GM23338 (cell line): ENCODE data around the gene ST14. TPM values are rescaled to one million over a fixed set of nuclear protein-coding genes. Genes with fewer than 3 reads are reported as not detected.
"Not testable (repeated sequence)": the region's sequence is repeated elsewhere in the genome, so short reads cannot be mapped to it uniquely, and the experiment has no call there.

Experiments
- ATAC-seq: fragments of 200-7000 bp; cut with Tn5 transposase; 3 replicates; pipeline ENCODE4 v1.9.1; 2020
- DNase-seq: peaks from one replicate; pipeline ENCODE4 v3.0.0-alpha.2; 2015; ENCODE audit warnings: low spot score
- H2AFZ ChIP-seq: fragments of 200-600 bp; sonication (generic); 2 replicates; pipeline ENCODE4 v1.8.0; 2016; ENCODE audit warnings: antibody characterized with exemption, mild to moderate bottlenecking, moderate library complexity
- H3F3A ChIP-seq: fragments of 200-600 bp; sonication (generic); replicated peaks from 2 replicates; pipeline ENCODE4 v1.8.0; 2017; ENCODE audit warnings: antibody characterized with exemption, mixed run types, low read depth
- H3K27ac ChIP-seq: fragments of 200-600 bp; sonication (generic); 2 replicates; pipeline ENCODE4 v1.6.1; 2016; ENCODE audit warnings: low read depth
- H3K27me3 ChIP-seq: fragments of 200-600 bp; sonication (generic); 2 replicates; pipeline ENCODE4 v1.8.0; 2016; ENCODE audit warnings: mild to moderate bottlenecking, mixed run types, moderate library complexity; ENCODE audit not compliant: insufficient read depth
- H3K36me3 ChIP-seq: fragments of 200-600 bp; sonication (generic); 2 replicates; pipeline ENCODE4 v1.8.0; 2016; ENCODE audit warnings: mild to moderate bottlenecking; ENCODE audit not compliant: insufficient read depth
- H3K4me1 ChIP-seq: fragments of 200-600 bp; sonication (generic); 2 replicates; pipeline ENCODE4 v1.8.0; 2016; ENCODE audit warnings: mild to moderate bottlenecking, moderate library complexity; ENCODE audit not compliant: insufficient read depth
- H3K4me2 ChIP-seq: fragments of 200-600 bp; sonication (generic); 2 replicates; pipeline ENCODE4 v1.7.1; 2017; ENCODE audit warnings: mixed run types
- H3K4me3 ChIP-seq: fragments of 200-600 bp; sonication (generic); 2 replicates; pipeline ENCODE4 v1.6.1; 2016; ENCODE audit warnings: mixed run types
- H3K79me2 ChIP-seq: fragments of 200-600 bp; sonication (generic); replicated peaks from 2 replicates; pipeline ENCODE4 v1.8.0; 2017; ENCODE audit warnings: mild to moderate bottlenecking; ENCODE audit not compliant: insufficient read depth
- H3K9me2 ChIP-seq: fragments of 200-600 bp; sonication (generic); 2 replicates; pipeline ENCODE4 v1.8.0; 2017; ENCODE audit not compliant: insufficient read depth
- H4K20me1 ChIP-seq: fragments of 200-600 bp; sonication (generic); replicated peaks from 2 replicates; pipeline ENCODE4 v1.8.0; 2017; ENCODE audit warnings: mild to moderate bottlenecking; ENCODE audit not compliant: insufficient read depth
- H3K27ac Mint-ChIP-seq: 2 replicates; pipeline ENCODE4 v1.8.0; 2020; ENCODE audit warnings: inconsistent platforms, mild to moderate bottlenecking, moderate library complexity, mixed read lengths
- H3K27me3 Mint-ChIP-seq: 3 replicates; pipeline ENCODE4 v1.8.0; 2022; ENCODE audit warnings: low read depth, mild to moderate bottlenecking, moderate library complexity, mixed read lengths, inconsistent platforms; ENCODE audit not compliant: insufficient read depth, poor library complexity
- H3K36me3 Mint-ChIP-seq: 3 replicates; pipeline ENCODE4 v1.8.0; 2021; ENCODE audit warnings: low read depth, mild to moderate bottlenecking, inconsistent platforms, moderate library complexity, mixed read lengths
- H3K4me1 Mint-ChIP-seq: 3 replicates; pipeline ENCODE4 v1.8.0; 2020; ENCODE audit warnings: mild to moderate bottlenecking, inconsistent platforms, mixed read lengths
- H3K4me3 Mint-ChIP-seq: 3 replicates; pipeline ENCODE4 v1.8.0; 2021; ENCODE audit warnings: moderate library complexity, mild to moderate bottlenecking, inconsistent platforms, mixed read lengths
- H3K9me3 Mint-ChIP-seq: 3 replicates; pipeline ENCODE4 v1.8.0; 2020; ENCODE audit warnings: moderate library complexity, mild to moderate bottlenecking, inconsistent platforms, mixed read lengths
- CREB1 ChIP-seq: fragments of 250-450 bp; sonication (Bioruptor Pico); IDR thresholded peaks from 2 replicates; pipeline ENCODE4 v1.5.0; 2020; ENCODE audit warnings: low read depth, mild to moderate bottlenecking, moderate library complexity
- EZH2 ChIP-seq: fragments of 200-600 bp; sonication (generic); IDR thresholded peaks from one replicate; pipeline ENCODE4 v1.8.0; 2017; ENCODE audit warnings: antibody characterized with exemption, mild to moderate bottlenecking, low read depth; ENCODE audit not compliant: unreplicated experiment
- JUNB ChIP-seq: IDR thresholded peaks from one replicate; pipeline ENCODE4 v1.6.1; 2016; ENCODE audit warnings: antibody characterized with exemption; ENCODE audit not compliant: unreplicated experiment
- POLR2AphosphoS5 ChIP-seq: IDR thresholded peaks from 2 replicates; pipeline ENCODE4 v1.6.1; 2016; ENCODE audit warnings: antibody characterized with exemption, low read depth
- STAT1 ChIP-seq: IDR thresholded peaks from one replicate; pipeline ENCODE4 v1.6.1; 2016; ENCODE audit warnings: antibody characterized with exemption; ENCODE audit not compliant: unreplicated experiment
- ZNF114 ChIP-seq: fragments of 250-450 bp; sonication (Bioruptor Pico); IDR thresholded peaks from 2 replicates; pipeline ENCODE4 v1.5.0; 2020; ENCODE audit warnings: mild to moderate bottlenecking, moderate library complexity
- ZNF462 ChIP-seq: fragments of 250-450 bp; sonication (Bioruptor Pico); IDR thresholded peaks from 2 replicates; pipeline ENCODE4 v1.5.0; 2020; ENCODE audit warnings: mild to moderate bottlenecking, moderate library complexity
- polyA plus RNA-seq: library from polyadenylated mRNA; unstranded; fragments of >200 nt; fragmentation: Nextera tagmentation; extraction: Ambion mirVana; gene quantifications from 2 replicates; pipeline ENCODE4 v1.2.1, GENCODE V29; 2016
- total RNA-seq: library from RNA; depleted of rRNA; stranded (reverse); fragments of >200 nt; shearing (Covaris generic); gene quantifications from 2 replicates; pipeline ENCODE4 v1.2.3, GENCODE V29; 2014
- TF ChIP-seq, protein P1 (sequence below), 2 experiments: fragments of 200-600 bp in 1 of 2; sonication (generic) in 1 of 2; conservative IDR thresholded peaks; 2 replicates each; pipeline versions ENCODE4 v1.5.1 to v1.6.1; 2016 to 2017; ENCODE audit warnings: antibody characterized with exemption in 2 of 2, low read depth in 2 of 2, mild to moderate bottlenecking in 2 of 2, moderate library complexity in 1 of 2
- TF ChIP-seq, protein P2 (sequence below): IDR thresholded peaks from 2 replicates; pipeline ENCODE4 v1.6.1; 2016; ENCODE audit warnings: antibody characterized with exemption

The ST14 gene
- total and polyA plus RNA-seq, 2 experiments from 2014 or later: 7.9 to 32.7 TPM

DNA sequence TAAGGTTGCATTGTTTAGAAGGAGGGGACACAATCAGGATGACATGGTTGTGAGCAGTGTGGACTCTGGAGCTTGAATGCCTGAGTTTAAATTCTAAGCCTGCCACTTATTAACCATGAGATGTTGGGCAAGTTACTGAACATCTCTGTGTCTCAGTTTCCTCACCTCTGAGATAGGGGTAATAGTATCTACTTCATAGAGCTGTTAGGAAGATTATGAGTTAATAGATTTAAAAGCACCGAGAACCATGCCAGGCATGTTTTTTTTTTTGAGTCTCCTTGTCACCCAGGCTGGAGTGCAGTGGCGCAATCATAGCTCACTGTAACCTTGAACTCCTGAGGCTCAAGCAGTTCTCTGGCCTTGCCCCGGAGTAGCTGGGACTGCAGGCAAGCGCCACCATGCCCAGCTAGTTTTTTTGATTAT, 33.3 kb downstream of the ST14 start:
- TF ChIP-seq ZNF462 (CRISPR knock-in tag) (no peak), JUNB (no peak), CREB1 (CRISPR knock-in tag) (no peak), STAT1 (no peak), EZH2 (no peak), POLR2AphosphoS5 (no peak), ZNF114 (CRISPR knock-in tag) (no peak)
- TF ChIP-seq, protein P1, sequence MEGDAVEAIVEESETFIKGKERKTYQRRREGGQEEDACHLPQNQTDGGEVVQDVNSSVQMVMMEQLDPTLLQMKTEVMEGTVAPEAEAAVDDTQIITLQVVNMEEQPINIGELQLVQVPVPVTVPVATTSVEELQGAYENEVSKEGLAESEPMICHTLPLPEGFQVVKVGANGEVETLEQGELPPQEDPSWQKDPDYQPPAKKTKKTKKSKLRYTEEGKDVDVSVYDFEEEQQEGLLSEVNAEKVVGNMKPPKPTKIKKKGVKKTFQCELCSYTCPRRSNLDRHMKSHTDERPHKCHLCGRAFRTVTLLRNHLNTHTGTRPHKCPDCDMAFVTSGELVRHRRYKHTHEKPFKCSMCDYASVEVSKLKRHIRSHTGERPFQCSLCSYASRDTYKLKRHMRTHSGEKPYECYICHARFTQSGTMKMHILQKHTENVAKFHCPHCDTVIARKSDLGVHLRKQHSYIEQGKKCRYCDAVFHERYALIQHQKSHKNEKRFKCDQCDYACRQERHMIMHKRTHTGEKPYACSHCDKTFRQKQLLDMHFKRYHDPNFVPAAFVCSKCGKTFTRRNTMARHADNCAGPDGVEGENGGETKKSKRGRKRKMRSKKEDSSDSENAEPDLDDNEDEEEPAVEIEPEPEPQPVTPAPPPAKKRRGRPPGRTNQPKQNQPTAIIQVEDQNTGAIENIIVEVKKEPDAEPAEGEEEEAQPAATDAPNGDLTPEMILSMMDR (conservative IDR thresholded peaks at IDR 0.05; ENCODE audit: low read depth in 2 of 2): no peak
- TF ChIP-seq, protein P2, sequence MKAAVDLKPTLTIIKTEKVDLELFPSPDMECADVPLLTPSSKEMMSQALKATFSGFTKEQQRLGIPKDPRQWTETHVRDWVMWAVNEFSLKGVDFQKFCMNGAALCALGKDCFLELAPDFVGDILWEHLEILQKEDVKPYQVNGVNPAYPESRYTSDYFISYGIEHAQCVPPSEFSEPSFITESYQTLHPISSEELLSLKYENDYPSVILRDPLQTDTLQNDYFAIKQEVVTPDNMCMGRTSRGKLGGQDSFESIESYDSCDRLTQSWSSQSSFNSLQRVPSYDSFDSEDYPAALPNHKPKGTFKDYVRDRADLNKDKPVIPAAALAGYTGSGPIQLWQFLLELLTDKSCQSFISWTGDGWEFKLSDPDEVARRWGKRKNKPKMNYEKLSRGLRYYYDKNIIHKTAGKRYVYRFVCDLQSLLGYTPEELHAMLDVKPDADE: no peak
- no peak for DNase-seq
- Histone ChIP-seq H3K9me2 (no peaks in the 10 kb centered on the region), H3K4me2 (no peak overlapping the region), H3K79me2 (no peaks in the 10 kb centered on the region), H3K4me3 (no peak overlapping the region), H3F3A (no peaks in the 10 kb centered on the region), H3K36me3 (no peaks in the 10 kb centered on the region), H2AFZ (no peak overlapping the region), H3K27ac (no peak overlapping the region), H4K20me1 (no peaks in the 10 kb centered on the region), H3K27me3 (no peaks in the 10 kb centered on the region), H3K4me1 (no peaks in the 10 kb centered on the region)
- Mint-ChIP-seq H3K36me3 (peaks cover 3% of the 10 kb centered on the region; the same call in 2 of the 3 replicates), H3K4me1 (no peaks in the 10 kb centered on the region; the same call in 2 of the 3 replicates), H3K4me3 (no peak overlapping the region), H3K9me3 (no peaks in the 10 kb centered on the region), H3K27me3 (peaks cover 3% of the 10 kb centered on the region), H3K27ac (no peak overlapping the region)
- no peak for ATAC-seq

DNA sequence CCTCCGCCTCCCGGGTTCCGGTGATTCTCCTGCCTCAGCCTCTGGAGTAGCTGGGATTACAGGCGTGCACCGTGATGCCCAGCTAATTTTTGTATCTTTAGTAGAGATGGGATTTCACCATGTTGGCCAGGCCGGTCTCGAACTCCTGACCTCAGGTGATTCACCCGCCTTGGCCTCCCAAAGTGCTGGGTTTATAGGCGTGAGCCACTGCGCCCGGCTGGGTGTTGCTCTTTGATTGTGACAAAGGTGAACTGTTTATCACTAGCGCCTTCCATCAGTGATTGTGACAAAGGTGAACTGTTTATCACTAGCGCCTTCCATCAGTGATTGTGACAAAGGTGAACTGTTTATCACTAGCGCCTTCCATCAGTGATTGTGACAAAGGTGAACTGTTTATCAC, 34.0 kb downstream of the ST14 start:
- not testable (repeated sequence) for H3K36me3 ChIP-seq, H3K4me1 Mint-ChIP-seq

More for the DNA sequence above, 34.0 kb downstream of the ST14 start:
- H3K27ac ChIP-seq, H3K4me2 ChIP-seq, H3K9me3 Mint-ChIP-seq, H3F3A ChIP-seq, H3K4me3 ChIP-seq, H3K79me2 ChIP-seq, H3K27me3 Mint-ChIP-seq, ATAC-seq, H3K36me3 Mint-ChIP-seq, H3K4me3 Mint-ChIP-seq, H3K27me3 ChIP-seq, DNase-seq, H4K20me1 ChIP-seq, H3K4me1 ChIP-seq, H3K9me2 ChIP-seq, H3K27ac Mint-ChIP-seq, H2AFZ ChIP-seq: not testable (repeated sequence)
